ENCODE data around the gene ABL1.
A peak's percentile ranks its signal among the peaks of the same experiment; 100 is the strongest.

ABL1 gene

DNA sequence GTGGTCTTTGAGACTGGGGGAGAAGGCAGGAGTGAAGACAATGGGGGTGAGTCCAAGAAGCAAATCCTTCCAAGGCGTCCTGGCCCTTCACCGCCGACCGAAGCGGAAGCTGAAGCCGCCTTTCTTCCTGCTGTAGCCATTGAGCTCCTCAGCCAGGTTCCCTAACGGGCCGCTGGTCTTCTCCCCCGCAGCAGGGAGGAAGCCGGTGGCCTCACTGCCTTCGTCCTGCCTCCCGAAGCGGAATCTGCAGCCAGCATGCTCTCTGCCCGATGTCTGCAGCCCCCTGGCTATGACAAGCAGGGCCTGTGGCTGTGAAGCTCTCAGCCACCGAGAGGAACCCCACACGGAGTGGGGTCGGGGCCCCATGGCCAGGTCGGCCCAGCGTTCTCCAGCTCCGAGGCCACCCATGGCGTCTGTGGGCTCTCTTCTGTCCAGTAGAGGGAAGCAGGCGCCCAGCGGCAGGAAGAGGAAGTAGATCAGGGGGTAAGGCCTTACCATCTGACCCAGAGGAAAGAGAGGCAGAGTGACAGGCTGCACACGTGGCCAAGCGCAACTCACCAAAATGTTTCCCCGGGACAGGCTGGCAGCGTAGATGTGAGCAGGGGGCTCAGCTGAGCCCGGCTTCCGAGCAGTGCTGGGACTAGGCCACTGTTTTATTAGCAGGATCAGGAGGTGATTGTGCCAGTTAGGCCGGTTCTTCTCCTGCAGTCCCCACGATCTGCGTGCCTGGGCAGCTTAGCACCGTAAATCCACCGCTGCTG is 58.5 kb downstream of the ABL1 start:
- no peak for DNase-seq

DNA sequence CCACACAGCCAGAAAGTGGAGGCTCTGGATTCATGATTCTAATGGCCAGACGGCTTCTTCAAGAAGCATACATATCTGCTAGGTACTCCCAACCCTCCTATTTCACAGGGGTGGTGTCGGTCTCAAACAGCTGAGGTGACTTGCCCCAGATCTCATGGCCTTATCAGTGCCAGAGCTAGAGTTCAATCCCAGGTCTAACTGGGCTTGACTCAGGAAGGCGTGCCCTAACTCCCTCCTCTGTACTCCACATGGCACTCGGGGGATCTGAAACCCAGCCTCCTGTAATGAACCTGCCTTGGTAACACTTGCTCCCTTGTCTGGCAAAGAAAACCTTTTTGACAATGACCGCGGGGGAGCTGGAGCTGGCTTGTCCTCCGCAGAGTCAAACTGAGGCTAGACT is 59.5 kb downstream of the ABL1 start:
- DNase-seq, result no peak

GRCh38 chr9:130895038-130895437 is 60.0 kb downstream of the ABL1 start:
- DNase-seq, result no peak

- no peak for DNase-seq
Measured at GRCh38 chr9:130895481-130896232, 60.6 kb downstream of the ABL1 start.

DNA sequence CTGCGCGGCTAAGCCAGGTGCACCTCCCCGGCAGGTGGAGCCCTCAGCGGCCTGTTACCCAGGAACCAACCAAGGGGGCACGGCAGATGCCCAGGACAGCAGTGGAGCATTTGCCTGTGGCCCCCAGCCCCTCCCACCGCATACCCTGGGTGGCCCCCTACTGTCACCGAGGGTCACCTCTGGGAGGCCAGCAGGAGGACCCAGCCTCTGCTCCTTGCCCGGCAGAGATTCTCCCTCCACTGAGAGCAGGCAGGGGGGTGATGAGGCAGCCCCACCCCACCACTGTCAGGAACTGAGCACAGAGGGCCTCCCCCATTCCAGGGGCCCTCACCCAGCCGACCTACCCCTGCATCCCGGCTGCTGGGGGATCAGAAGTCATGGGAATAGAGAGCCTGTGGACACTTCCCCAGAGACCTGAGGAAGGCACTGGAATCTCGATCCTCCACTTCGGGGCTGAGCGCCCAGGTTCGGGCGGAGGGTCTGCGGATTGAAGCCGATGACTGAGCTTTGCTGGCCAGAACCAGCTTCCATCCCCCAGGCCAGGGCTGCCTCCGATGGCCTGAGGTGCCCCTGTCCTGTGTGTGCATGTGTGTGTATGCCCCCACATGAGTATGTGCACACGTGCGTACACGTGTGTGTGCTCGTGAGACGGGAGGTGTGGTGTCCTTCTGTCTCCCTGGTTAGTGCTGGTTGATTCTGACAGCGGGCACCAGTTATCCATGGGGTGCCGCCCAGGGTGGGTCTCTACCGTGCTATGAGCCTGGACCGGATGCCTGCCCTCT is 61.4 kb downstream of the ABL1 start, which contains the start of gene QRFP:
Gene QRFP, minus strand, starts transcription at position 580 of the 782 bp plus-strand sequence. CDS start 2,974 bp downstream, outside the sequence.
- DNase-seq, result no peak

DNA sequence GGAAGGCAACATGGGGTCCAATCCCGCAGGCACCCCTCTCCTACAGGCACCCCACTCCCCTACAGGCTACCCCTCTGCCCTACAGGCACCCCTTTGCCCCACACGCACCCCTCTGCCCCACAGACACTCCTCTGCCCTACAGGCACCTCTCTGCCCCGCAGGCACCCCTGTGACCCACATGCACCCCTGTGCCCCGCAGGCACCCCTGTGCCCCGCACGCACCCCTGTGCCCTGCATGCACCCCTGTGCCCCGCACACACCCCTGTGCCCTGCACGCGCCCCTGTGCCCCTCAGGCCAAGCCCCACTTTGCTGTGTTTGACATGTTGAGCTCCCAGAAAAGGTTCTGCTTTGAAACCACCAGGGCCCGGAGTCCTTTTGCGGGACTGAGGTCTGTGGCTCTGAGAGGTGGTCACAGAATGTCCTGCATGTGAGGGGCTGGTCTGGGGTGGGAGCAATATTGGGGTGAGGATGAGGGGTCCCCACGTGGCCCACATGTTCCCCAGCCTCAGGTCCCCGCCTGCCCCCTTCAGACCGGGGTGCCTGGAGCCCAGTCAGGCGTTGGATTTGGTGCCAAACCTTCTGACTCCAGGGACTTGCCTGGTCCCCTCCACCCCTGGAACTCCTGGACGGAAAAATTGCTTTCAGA is 62.2 kb downstream of the ABL1 start:
- no peak for DNase-seq

DNA sequence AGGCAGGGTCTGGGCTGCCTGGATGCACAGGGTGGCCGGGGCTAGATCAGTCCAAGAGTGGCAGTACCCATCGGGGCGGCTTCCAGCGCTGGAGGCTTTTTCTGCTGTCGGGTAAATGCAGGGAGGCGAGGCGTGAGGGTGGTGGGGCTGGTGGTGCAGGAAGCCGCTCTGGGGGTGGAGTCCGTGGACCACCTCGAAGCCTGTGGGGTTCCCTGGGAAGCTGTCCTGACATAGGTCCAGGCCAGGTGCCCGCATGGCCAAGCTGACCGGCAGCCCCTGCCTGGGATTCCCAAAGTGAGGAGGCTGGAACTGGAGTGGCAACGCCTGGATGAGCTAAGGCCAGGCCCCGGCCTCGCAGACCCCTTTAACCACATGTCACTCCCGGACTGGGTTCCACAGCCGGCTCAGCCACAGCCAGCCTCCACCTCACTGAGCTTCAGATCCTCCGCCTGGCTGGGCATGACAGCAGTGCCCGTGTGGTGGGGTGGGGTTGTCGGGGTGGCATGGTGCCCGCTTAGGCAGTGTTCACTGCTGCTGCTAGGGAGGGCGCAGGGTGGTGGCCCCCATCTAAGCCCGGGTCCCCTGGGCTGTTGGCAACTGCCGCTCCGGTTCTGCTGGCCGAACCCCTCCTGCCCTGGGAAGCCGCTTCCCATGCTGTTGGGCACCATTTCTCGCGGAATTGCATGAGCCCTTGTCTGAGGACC is 62.9 kb downstream of the ABL1 start:
- DNase-seq, result no peak

GRCh38 chr9:130898552-130898852 is 63.4 kb downstream of the ABL1 start:
- DNase-seq, result peak; percentile 53

DNA sequence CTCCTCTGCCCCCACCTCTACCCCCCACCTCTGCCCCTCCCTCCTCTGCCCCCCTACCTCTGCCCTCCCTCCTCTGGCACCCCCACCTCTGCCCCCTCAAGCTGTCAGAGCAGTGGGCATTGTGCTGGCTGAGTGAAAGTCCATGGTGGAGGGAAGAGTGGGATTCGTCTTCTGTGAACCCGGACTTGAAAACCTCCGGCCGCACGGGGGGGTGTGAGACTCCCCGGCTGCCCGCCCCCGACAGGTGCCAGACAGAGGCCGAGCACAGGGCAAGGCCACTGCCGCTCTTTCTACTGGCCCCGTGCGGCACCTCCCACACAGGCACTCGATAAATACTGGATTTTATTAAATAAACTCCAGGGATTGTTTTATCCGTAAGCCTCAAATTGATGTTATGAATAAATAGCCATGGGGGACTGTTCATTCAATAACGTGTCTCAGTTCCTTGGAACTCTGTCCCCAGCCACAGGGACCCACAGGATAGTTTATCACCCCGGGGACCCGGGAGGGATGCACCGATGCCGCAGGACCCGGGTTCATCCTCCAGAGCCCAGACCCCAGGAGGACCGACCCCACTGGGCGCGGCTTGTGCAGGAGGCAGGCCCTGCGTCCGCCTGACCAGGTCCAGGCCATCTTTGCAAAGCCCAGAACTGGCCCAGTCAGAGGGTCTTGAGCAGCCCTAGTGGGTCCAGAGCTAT is 64.1 kb downstream of the ABL1 start:
- DNase-seq, result no peak

- DNase-seq, result peak; percentile 23
Measured at GRCh38 chr9:130900701-130901497, 65.8 kb downstream of the ABL1 start.

DNA sequence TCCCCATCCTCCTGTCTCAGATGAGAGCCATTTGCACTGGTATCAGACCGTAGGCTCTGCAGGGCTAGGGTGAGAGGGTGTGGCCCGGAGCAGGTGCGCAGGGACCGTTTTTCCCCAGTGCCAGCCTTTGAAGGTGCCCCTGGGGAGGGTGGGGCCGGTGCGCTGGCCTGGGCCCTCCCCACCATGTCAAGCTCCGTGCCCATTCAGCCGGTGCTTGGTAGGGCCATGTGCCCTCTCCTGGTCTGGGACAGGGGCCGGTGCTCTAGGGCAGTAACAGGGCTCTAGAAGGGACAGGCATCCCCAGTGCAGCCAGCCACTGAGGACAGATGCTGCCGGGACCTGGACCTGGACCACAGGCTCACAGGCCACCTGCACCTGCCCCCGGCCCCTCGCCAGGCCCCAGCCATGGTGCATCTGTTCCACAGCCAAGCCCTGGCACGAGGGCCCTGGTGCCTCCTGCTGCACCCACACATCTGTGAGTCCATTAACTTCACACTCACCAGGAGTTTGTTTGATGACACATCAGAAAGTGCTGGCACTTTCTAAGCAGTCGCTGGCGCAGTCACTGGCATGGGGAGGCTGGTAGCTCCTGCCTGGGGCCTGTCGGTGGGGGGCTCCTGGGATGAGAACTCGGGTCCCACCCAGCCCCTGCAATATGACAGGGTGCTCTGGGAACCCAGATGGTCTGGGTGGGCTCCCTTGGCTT is 66.6 kb downstream of the ABL1 start:
- DNase-seq, result peak; percentile 14

- DNase-seq, result no peak
Measured at GRCh38 chr9:130902204-130903185, 67.4 kb downstream of the ABL1 start.

GRCh38 chr9:130903194-130904069 is 68.4 kb downstream of the ABL1 start:
- DNase-seq, result no peak

- no peak for DNase-seq
Measured at GRCh38 chr9:130904070-130905044, 69.3 kb downstream of the ABL1 start.

GRCh38 chr9:130905125-130905901 is 70.3 kb downstream of the ABL1 start:
- DNase-seq, result no peak
